ENCODE measurements around the gene TBC1D19. TPM values are rescaled to one million over a fixed set of nuclear protein-coding genes. Genes with fewer than 3 reads are reported as not detected.

Gene TBC1D19
- total and polyA plus RNA-seq, 2 donors (not counting 1 experiment from before 2014, with no cell fraction given) = 1.8 to 11.0 TPM

DNA sequence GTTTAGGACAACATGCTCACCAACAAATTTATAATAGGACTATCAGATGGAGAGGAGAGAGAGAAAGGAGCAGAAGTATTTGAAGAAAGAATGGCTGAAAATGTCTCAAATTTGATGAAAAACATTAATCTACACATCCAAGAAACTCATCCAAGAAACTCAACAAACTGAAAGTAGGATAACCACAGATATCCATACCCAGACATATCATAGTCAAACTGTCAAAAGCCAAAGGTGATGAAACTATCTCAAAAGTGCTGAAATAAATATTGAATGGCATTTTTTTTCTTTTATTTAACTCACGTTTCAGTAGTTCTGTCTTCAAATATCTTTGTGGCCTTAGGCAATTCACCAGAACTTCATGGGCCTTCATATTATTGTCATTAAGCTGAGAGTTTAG, 116.2 kb downstream of the TBC1D19 start:
- no peak for TF ChIP-seq EZH2 (IDR thresholded peaks at IDR 0.05; ENCODE audit: borderline replicate concordance, insufficient read depth, low read depth, low read length, poor library complexity, severe bottlenecking)
- TF ChIP-seq, protein P1, sequence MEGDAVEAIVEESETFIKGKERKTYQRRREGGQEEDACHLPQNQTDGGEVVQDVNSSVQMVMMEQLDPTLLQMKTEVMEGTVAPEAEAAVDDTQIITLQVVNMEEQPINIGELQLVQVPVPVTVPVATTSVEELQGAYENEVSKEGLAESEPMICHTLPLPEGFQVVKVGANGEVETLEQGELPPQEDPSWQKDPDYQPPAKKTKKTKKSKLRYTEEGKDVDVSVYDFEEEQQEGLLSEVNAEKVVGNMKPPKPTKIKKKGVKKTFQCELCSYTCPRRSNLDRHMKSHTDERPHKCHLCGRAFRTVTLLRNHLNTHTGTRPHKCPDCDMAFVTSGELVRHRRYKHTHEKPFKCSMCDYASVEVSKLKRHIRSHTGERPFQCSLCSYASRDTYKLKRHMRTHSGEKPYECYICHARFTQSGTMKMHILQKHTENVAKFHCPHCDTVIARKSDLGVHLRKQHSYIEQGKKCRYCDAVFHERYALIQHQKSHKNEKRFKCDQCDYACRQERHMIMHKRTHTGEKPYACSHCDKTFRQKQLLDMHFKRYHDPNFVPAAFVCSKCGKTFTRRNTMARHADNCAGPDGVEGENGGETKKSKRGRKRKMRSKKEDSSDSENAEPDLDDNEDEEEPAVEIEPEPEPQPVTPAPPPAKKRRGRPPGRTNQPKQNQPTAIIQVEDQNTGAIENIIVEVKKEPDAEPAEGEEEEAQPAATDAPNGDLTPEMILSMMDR (IDR thresholded peaks at IDR 0.05) = no peak
- Histone ChIP-seq H3K36me3 (replicated peaks in 1 of 2; ENCODE audit: control extremely low read depth in 1 of 2, control insufficient read depth in 1 of 2, extremely low read depth in 1 of 2, insufficient read depth in 2 of 2, low read length in 1 of 2) (no peaks in the 10 kb centered on the region), H3K4me3 (ENCODE audit: control extremely low read depth in 1 of 5, extremely low read depth in 1 of 5, insufficient read depth in 1 of 5, low read depth in 2 of 5, low read length in 4 of 5) (no peak overlapping the region), H4K20me1 (ENCODE audit: control insufficient read depth, insufficient read depth, low read length, poor library complexity, severe bottlenecking) (no peaks in the 10 kb centered on the region), H3K27ac (ENCODE audit: low read length in 2 of 2) (no peak overlapping the region), H3K27me3 (replicated peaks in 1 of 4; ENCODE audit: control extremely low read depth in 1 of 4, control insufficient read depth in 3 of 4, insufficient read depth in 4 of 4, low read length in 3 of 4) (no peaks in the 10 kb centered on the region), H3K9ac (ENCODE audit: low read length) (no peak overlapping the region), H3K4me1 (ENCODE audit: control insufficient read depth in 2 of 2, insufficient read depth in 2 of 2, low read length in 2 of 2) (no peaks in the 10 kb centered on the region), H3K4me2 (replicated peaks; ENCODE audit: low read depth, low read length, poor library complexity, severe bottlenecking) (no peak overlapping the region), H3K9me3 (ENCODE audit: control extremely low read depth in 1 of 3, control insufficient read depth in 2 of 3, insufficient read depth in 1 of 3, low read length in 2 of 3) (no peaks in the 10 kb centered on the region), H3K79me2 (ENCODE audit: control insufficient read depth, insufficient read depth, low read length) (no peaks in the 10 kb centered on the region), H2AFZ (ENCODE audit: insufficient read depth, low read depth, low read length, poor library complexity, severe bottlenecking) (no peak overlapping the region)
- WGBS (ENCODE audit: insufficient coverage) = no CpG with 5 or more reads among the region's 1 CpG
- ChIA-PET POLR2A (no interaction called here), CTCF (no interaction called here)
- no peaks in the 10 kb centered on the region for H3K4me1 Mint-ChIP-seq
- H3K4me3 Mint-ChIP-seq = no peak overlapping the region
- no peak for ATAC-seq (ENCODE audit: low read depth)
- no peaks in the 10 kb centered on the region for H3K9me3 Mint-ChIP-seq (ENCODE audit: insufficient read depth)
- no peak overlapping the region for H3K27ac Mint-ChIP-seq
- DNase-seq = no peak
- intact Hi-C loops (cut with micrococcal nuclease) = no loop called here
- H3K27me3 Mint-ChIP-seq = no peaks in the 10 kb centered on the region

GRCh38 chr4:26701095-26701494, 117.2 kb downstream of the TBC1D19 start:
- no CpG with 5 or more reads among the region's 2 CpGs for WGBS (ENCODE audit: insufficient coverage)
- CTCF ChIA-PET = no interaction called here

More at GRCh38 chr4:26701095-26701494, 117.2 kb downstream of the TBC1D19 start:
- no peaks in the 10 kb centered on the region for H3K9me3 ChIP-seq (ENCODE audit: control extremely low read depth in 1 of 3, control insufficient read depth in 2 of 3, insufficient read depth in 1 of 3, low read length in 2 of 3)
- Mint-ChIP-seq H3K4me3 (no peak overlapping the region), H3K9me3 (ENCODE audit: insufficient read depth) (no peaks in the 10 kb centered on the region), H3K27ac (no peak overlapping the region), H3K4me1 (no peaks in the 10 kb centered on the region), H3K27me3 (no peaks in the 10 kb centered on the region)
- no peaks in the 10 kb centered on the region for H3K36me3 ChIP-seq (replicated peaks in 1 of 2; ENCODE audit: control extremely low read depth in 1 of 2, control insufficient read depth in 1 of 2, extremely low read depth in 1 of 2, insufficient read depth in 2 of 2, low read length in 1 of 2)
- H3K27me3 ChIP-seq (replicated peaks in 1 of 4; ENCODE audit: control extremely low read depth in 1 of 4, control insufficient read depth in 3 of 4, insufficient read depth in 4 of 4, low read length in 3 of 4) = no peaks in the 10 kb centered on the region
- H3K4me3 ChIP-seq (ENCODE audit: control extremely low read depth in 1 of 5, extremely low read depth in 1 of 5, insufficient read depth in 1 of 5, low read depth in 2 of 5, low read length in 4 of 5) = no peak overlapping the region
- H3K79me2 ChIP-seq (ENCODE audit: control insufficient read depth, insufficient read depth, low read length) = no peaks in the 10 kb centered on the region
- H2AFZ ChIP-seq (ENCODE audit: insufficient read depth, low read depth, low read length, poor library complexity, severe bottlenecking) = no peak overlapping the region
- H3K4me1 ChIP-seq (ENCODE audit: control insufficient read depth in 2 of 2, insufficient read depth in 2 of 2, low read length in 2 of 2) = no peaks in the 10 kb centered on the region
- DNase-seq (no peak), ATAC-seq (ENCODE audit: low read depth) (no peak)
- no peaks in the 10 kb centered on the region for H4K20me1 ChIP-seq (ENCODE audit: control insufficient read depth, insufficient read depth, low read length, poor library complexity, severe bottlenecking)
- POLR2A ChIA-PET = no interaction called here
- TF ChIP-seq EZH2 (IDR thresholded peaks at IDR 0.05; ENCODE audit: borderline replicate concordance, insufficient read depth, low read depth, low read length, poor library complexity, severe bottlenecking) = no peak
- TF ChIP-seq, protein P1 (IDR thresholded peaks at IDR 0.05) = no peak
- H3K27ac ChIP-seq (ENCODE audit: low read length in 2 of 2) = no peak overlapping the region
- intact Hi-C loops (cut with micrococcal nuclease) = no loop called here
- H3K9ac ChIP-seq (ENCODE audit: low read length) = no peak overlapping the region
- H3K4me2 ChIP-seq (replicated peaks; ENCODE audit: low read depth, low read length, poor library complexity, severe bottlenecking) = no peak overlapping the region
